ENCODE results near the gene SIRT3.
"Not testable (repeated sequence)": the region's sequence is repeated elsewhere in the genome, so short reads cannot be mapped to it uniquely, and the experiment has no call there.

The SIRT3 gene

DNA sequence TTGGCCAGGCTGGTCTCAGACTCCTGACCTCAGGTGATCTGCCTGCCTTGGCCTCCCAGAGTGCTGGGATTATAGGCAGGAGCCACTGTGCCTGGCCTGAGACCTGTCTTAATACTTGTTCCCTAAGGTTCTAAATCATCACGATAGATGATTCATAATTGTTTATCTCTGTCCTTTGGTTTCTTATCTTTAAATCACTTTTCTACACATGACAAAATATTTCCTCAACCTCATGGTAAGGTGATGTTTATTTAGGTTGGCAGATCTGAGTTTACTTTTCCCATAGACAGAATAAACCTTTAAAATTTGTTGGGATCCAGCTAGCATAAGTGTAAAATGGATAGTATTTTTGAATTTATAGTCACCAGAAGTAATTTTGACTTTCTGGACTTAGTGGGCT lies 4.2 kb upstream of the SIRT3 start:
- no peak for DNase-seq (ENCODE audit: low read depth)

DNA sequence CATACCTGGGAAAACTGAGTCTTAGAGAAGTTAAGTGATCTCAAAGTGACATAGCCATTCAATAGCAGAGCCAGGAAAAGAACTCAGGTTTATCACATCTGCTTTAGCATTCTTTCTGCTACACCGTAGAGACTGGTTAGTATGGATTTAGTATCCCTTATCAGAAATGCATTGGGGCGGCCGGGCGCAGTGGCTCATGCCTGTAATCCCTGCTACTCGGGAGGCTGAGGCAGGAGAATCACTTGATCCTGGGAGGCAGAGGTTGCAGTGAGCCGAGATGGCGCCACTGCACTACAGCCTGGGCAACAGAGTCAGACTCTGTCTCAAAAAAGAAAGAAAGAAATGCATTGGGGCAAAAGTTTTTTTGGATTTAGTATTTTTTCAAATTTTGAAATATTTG lies 2.2 kb upstream of the SIRT3 start:
- not testable (repeated sequence) for DNase-seq (ENCODE audit: low read depth)

DNA sequence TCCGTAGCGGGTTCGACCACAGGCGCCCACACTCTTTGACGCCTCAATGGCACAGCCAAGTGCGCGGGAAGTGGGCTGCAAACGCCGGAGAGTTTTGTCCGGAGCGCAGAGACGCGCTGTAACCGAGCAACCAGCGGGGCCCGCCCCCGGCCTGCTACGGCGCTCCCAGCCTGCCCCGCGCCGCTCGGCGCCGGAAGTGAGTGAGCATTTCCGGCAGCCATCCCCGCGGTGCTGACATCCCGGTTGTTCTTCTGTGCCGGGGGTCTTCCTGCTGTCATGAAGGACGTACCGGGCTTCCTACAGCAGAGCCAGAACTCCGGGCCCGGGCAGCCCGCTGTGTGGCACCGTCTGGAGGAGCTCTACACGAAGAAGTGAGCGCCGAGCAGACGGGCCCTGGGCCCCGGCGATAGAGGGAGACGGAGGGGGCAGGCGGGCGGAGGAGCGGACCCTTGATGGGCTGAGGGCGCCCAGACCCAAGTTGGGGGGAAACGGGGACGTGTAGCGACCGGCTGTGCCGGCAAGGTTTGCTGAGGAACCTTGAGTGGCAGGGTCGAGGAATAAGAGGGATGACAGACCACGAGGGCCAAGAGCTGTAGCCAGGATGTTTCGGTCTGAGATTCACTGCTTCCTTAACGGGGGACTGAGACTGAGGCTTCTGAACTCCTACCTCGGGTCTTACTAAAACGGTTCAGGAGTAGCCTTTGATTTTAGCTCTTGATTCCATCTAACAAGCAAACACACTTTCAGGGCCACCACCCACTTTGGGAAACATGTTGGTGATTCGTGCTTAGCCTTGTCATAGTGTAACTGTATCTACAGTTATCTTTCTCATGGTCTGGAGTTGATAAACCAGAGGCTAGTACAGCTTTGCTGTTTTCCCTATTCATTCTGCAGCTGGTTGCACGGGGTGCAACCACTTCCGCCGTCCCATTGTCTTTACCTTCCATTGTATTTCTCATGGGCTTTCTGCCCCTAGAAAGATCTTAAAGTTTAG lies 929 bp upstream of the SIRT3 start, which contains the start of gene PSMD13:
PSMD13 (plus strand) TSS at position 203 of the 994 bp plus-strand sequence; CDS start at position 277, 74 bp downstream.
- DNase-seq (ENCODE audit: low read depth) = peak; percentile 81

DNA sequence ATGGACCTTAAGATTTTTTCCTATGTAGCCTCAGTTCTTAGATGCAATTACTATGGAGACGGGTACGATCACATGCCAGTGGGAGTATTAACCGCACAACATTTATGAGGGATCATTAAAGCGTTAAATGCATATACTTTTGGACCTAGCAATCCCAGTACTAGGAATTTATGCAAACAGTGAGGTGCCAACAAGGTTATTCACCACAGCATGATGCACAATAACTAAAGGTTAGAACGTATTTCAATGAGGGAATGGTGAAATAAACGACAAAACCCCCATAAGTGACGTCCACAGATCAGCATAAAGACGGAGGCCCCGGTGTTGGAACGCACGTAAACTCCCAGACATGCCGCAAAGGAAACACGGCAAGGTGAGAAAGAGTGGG lies 539 bp downstream of the SIRT3 start:
- peak; percentile 53 for DNase-seq (ENCODE audit: low read depth)

DNA sequence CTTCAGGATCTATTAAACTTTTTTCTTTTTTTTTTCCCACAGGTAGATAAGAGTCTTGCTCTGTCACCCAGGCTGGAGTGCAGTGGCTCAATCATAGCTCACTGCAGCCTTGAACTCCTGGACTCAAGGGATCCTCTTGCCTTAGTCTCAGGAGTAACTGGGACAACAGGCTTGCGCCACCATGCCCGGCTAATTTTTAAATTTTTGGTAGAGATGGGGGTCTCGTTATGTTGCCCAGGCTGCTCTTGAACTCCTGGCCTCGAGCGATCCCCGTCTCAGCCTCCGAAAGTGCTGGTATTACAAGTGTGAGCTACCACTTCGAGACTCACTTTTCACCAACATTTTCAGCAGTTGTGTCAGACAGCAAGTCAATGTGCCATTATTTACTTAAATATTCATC lies 962 bp downstream of the SIRT3 start:
- no peak for DNase-seq (ENCODE audit: low read depth)

DNA sequence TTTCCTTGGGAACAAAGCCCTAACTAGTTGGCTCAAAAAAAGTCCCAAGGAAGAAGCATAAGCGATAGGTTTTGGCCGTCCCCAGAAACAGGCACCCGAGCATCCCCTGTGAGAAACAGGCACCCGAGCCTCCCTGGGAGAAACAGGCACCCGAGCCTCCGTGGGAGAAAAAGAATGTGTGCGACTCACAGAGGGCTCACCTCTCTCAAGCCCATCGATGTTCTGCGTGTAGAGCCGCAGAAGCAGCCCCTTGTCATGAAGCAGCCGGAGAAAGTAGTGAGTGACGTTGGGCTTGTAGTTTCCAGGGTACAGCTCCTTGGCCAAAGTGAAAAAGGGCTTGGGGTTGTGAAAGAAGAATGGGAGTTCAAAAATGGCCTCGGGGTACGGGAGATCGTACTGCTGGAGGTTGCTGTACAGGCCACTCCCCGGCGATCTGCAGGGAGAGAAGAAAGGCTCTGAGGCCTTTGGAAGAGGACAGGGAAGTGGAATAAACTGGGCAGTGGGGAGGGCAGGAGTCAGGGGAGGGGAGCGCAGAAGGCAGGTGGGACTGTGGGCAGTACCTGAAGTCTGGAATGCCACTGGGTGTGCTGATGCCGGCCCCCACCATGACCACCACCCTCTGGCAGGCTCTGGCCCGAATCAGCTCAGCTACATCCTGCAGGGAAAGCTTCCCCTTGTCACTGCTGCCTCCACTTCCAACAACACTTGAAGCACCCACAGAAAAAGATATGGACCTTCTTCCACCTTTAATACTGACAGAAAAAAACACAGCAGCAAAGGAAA lies 3.2 kb downstream of the SIRT3 start:
- DNase-seq (ENCODE audit: low read depth) = no peak

DNA sequence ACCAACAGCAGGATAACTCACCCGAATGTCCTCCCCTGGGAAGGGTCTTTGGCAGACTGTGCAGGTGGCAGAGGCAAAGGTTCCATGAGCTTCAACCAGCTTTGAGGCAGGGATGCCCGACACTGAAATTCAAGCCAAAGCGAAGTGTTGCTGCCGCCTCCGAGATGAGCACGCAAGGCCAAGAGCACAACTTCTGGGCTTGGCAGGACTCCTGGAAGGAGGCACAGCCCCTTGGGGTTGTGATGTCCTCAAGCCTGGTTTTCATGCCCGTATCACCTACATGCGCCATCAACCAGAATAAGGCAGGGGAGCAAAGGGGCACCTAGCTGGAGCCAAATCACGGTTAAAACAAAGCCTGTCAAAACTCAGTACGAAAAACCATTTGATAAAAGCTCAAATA lies 5.7 kb downstream of the SIRT3 start:
- DNase-seq (ENCODE audit: low read depth) = no peak

DNA sequence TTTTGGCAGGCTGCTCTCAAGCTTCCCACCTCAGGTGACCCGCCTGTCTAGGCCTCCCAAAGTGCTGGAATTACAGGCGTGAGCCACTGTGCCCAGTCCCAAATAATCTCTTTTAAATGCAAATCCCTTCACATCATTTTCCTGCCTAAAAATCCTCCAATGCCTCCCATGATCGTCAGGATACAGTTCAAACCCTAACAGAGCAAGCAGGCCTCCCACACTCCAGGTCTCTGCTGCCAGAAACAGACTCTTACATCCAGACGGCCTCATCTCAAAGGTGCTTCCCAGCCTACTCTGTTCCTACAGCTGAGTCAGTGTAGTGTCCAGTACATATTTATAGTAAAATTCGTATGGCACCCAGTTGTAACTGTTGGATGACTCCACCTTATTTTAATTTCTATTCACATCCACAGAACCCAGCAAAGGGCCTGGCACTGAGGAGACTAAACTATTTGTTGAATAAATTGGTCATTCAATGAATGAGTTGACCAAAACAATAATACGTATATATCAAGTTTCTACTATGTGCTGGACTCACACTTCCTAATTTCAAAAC lies 8.2 kb downstream of the SIRT3 start:
- no peak for DNase-seq (ENCODE audit: low read depth)

DNA sequence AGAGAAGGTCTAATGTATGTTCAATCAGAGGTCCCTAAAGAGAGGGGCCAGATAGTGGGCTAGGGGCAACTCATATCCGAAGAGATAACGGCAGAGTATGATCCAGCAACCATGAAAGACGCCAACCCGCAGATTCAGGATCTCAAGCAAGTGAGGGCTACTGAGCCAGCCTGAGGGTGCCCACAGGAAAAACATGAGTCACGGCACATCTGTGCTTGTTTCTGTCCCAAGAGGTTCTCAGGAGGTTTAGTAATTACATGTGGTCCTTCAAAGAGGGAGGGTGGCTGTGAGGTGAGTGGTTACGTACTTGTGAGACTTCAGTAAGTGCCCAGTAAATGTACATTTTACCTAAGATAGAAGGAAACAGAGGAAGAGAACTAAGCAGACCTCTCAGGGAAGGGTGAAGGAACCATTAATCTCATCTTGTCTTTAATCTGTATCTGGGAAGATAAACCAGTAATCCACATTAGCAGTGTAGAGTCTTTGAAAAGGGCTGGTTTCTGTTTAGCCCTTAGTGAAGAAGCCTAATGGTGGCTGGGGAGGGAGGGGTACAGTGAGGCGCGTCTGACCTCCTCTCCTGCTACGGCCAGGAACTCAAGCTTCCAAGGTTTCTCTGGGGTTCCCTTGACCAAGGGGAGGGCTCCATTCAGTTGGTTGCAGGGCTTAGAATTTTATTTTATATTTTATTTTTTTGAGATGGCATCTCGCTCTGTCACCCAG lies 10.2 kb downstream of the SIRT3 start:
- DNase-seq (ENCODE audit: low read depth) = no peak

DNA sequence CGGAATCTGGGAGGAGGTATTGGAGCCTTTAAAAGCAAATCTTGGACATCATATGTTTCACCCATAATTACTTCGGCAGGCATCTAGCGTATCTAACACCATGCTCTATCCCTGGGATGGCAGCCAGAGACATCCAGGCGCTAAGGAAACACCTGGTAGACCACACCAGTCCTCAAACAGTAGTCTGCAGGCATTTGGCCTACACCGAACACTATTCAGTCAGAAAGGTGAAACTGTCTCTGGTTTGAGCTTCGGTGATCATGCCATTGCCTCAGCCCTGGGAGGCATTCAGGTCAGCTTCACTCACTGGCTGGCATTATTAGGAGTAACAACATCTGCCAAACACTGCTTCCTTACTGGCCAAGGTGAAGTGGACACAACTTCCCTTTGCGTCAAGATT lies 11.7 kb downstream of the SIRT3 start:
- no peak for DNase-seq (ENCODE audit: low read depth)

DNA sequence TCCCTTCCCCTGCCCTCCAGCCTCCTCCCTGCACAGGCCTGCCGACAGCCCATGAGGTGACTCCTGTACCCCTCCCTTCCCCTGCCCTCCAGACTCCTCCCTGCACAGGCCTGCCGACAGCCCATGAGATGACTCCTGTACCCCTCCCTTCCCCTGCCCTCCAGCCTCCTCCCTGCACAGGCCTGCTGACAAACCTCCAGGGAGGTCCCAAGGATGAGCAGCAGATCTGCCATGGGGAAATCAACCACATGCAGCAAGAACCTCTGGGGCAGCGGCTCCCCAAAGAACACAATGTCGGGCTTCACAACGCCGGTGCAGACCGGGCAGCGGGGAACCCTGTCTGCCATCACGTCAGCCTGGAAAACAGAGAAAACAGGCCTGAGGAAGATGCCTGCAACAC lies 12.3 kb downstream of the SIRT3 start:
- DNase-seq (ENCODE audit: low read depth) = no peak

DNA sequence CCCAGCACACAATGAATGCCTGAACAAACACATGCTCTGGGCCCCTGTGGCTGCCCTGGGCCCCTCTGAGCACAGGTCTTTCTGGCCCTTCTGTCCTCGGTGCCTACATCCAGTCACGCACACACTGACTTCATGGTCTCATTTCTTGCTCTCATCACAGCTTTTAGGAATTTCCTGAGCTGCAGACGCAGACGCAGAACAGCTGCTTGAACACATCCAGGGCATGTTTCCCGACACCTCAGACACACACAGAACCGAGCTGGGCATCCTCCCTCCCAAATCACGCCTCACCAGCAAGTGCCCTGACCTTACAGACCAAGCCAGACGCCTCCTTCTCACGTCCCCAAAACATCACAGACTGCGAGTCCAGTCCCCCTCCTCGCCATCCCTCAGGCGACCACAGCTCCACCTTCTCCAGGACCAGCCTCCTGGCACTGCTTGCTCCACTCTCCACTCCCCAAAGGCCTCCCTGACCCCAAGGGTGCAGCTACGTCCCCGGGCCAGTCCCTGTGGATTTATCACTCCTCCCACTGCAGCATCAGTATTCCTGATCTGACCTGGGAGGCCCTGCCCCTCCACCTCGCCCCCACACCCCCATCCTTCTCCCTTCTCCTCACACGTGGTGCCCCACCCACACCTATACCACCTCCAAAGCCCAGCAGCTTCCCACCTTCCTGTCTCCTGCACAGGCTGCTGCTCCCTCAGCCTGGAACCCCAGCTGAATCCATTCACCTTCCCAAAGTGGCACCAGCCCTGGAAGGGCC lies 12.9 kb downstream of the SIRT3 start:
- DNase-seq (ENCODE audit: low read depth) = no peak

DNA sequence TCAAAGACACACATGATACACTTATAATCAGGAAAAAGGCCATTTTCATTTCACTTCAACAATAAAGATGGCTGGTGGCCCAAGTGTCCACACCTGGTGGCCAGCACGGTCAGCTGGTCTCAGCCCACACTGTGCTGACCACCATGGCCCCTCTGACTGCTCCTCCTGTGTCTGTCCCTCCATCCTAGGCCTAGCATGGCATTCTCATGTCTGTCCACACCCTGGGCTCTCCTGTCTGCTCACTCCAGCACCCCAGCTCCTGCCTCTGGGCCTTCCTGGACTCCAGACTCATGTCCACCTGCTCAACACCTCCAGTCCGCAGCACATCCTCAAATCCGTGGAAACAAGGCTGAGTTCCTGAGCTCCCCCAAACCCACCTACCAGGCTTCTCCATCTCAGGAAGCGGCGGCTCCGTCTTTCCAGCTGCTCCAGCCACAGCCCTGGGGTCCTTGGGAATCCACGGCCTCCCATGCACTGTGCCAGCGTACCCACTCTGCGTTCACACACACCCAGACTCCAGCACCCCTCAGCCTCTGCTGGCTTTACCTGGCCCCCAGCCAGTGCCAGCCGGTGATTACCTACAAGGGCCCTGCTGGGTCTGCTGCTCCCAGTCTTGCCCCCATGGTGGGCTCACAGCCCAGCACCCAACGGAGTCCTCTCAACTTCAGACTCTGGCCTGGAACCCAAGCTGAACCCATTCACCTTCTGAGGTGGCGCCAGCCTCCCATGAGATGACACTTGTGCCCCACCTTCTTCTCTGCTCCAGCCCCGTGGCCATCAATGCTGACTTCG lies 13.9 kb downstream of the SIRT3 start:
- no peak for DNase-seq (ENCODE audit: low read depth)

DNA sequence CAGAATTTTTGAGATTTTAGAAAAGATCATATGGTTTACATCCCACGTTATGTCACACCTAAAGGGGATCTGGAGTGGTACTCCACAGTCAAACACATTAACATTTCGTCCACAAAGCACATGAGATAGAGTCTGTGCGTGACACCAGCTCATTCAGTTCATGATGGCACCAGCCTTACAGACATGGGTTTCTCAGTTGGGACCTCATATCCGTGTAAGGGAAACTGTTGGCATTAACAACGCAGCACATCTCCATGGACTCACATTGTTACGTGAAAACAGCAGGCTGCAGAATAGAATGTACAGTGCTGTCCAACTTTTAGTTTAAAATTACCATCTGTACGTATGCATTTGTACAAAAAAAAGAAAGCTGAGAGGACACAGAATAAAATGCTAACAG lies 14.6 kb downstream of the SIRT3 start:
- DNase-seq (ENCODE audit: low read depth) = no peak

DNA sequence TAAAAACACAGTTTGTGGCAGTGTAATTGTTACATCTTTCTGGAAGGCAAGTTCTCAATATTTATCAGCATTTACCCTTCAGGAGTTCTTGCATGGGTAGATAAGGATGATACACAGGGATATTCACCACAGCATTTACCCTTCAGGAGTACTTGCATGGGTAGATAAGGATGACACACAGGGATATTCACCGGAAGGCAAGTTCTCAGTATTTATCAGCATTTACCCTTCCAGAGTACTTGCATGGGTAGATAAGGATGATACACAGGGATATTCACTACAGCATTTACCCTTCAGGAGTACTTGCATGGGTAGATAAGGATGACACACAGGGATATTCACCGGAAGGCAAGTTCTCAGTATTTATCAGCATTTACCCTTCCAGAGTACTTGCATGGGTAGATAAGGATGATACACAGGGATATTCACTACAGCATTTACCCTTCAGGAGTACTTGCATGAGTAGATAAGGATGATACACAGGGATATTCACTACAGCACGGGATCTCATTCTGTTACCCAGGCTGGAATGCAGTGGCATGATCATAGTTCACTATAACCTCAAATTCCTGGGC lies 15.4 kb downstream of the SIRT3 start:
- DNase-seq (ENCODE audit: low read depth) = not testable (repeated sequence)

DNA sequence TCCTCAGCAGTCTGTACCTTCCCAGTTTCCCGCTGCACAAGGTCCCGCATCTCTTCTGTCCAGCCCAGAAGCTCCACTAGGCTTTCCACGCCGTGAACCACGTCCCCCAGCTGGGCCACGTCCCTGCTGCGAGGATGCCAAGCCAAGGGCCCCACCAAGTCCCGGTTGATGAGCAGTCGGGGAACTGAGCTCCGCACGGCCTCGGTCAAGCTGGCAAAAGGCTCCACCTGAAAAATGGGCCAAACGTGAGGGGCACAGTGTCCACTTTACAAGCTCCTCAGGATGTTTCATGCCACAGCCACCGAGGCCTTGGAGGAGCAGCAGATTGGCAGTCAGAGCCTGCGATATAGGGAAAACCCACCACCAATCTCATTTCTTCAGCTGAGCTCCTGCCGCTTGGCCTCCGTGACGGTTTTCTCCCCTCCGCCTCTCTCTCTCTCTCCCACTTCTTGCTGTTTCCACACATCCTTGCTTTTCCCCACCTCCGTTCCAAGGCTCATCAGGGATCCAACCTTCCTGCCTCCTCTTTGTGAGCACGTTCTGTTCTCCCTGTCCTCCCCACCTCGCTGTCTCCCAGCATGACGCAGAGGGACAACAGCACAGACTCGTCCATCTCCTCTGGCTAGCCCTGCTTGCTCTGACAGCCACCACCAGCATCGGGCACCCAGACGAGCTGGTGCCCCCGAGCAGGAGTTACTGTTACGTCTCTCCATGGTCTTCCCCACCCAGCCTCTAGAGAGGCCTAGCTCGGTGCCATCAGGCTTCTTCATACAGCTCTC lies 17.1 kb downstream of the SIRT3 start:
- no peak for DNase-seq (ENCODE audit: low read depth)

DNA sequence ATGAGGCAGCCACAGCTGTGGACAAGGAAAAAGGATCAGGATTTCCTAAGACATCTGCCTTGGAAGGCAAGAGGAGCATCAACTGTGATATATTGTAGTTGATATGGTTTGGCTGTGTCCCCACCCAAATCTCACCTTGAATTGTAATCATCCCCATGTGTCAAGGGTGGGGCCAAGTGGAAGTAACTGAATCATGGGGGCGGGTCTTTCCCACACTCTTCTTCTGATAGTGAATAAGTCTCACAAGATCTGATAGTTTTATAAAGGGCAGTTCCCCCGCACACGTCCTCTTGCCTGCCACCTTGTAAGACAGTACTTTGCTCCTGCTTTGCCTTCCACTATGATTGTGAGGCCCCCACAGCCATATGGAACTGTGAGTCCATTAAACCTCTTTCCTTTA lies 18.4 kb downstream of the SIRT3 start:
- DNase-seq (ENCODE audit: low read depth) = no peak

DNA sequence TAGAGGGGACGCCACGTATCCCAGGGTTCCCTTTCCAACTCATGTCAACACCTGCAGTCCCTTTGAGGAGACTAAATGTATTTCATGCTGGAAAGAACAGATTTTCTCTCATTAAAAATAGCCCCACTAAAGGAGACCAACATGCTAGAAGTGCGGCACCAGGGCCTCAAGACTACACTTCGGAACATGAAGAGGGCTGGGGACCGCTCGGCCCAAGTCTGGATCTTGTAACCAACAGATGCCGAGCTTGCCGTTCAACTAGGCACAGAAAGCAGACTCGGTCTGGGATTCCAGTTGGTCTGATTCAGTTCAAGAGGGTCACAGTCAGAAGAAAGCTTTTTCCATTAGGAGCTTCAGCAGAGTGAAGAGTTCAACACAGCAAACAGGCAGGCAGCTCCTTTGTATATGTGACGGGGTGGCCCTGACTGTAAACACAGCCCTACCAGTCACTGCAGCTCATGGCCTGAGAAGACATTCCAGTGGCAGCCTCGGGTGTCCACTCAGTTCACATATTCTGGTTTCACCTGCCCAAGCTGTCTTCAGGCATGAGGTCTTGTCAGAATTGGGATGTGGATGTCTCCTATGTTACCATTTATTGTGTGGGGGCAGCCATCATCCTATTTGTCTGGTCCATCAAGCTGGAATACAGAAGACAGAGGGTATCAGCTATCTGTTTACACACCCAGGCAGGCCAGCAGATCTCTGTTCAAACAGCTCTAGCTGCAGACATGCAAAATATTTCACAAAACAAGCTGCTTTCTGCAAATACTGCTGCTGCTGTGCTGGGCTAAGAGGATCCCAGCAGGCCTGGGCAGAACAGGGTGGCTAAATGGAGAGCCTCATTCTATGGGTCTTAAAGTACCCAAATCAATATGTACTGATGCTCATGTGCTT lies 19.8 kb downstream of the SIRT3 start:
- no peak for DNase-seq (ENCODE audit: low read depth)
